CD8-positive, alpha-beta memory T cell (primary cell): ENCODE results near the gene SERPINA9. TPM values are rescaled to one million over a fixed set of nuclear protein-coding genes. Genes with fewer than 3 reads are reported as not detected.
"Not testable (repeated sequence)": the region's sequence is repeated elsewhere in the genome, so short reads cannot be mapped to it uniquely, and the experiment has no call there.

ENCODE experiments used
- CTCF ChIA-PET: fragments of 350-600 bp; sonication (Branson Sonifier 250); formaldehyde crosslinking; loops from one replicate; lab custom pipeline; 2021; ENCODE audit warnings: antibody characterized with exemption; lab: Charles Lee
- POLR2A ChIA-PET: fragments of 350-600 bp; sonication (Branson Sonifier 250); formaldehyde crosslinking; loops from one replicate; lab custom pipeline; 2021; ENCODE audit warnings: antibody characterized with exemption; lab: Charles Lee
- DNase-seq, 5 donors: peaks; one replicate each; pipeline versions ENCODE4 v3.0.0 to v3.0.0-alpha.2; 2020 to 2022; ENCODE audit warnings: mixed read lengths in 1 of 5
- H3K27ac ChIP-seq: one replicate; pipeline ENCODE4 v1.7.0; 2013; ENCODE audit warnings: low read depth, mild to moderate bottlenecking, low read length, moderate library complexity
- H3K27me3 ChIP-seq: 2 replicates; pipeline ENCODE4 v1.7.0; 2013; ENCODE audit warnings: low read length, mild to moderate bottlenecking; ENCODE audit not compliant: insufficient read depth, poor library complexity, severe bottlenecking
- H3K36me3 ChIP-seq: 2 replicates; pipeline ENCODE4 v1.7.0; 2013; ENCODE audit warnings: mild to moderate bottlenecking, low read length, moderate library complexity; ENCODE audit not compliant: insufficient read depth
- H3K4me1 ChIP-seq: 2 replicates; pipeline ENCODE4 v1.7.0; 2013; ENCODE audit warnings: mild to moderate bottlenecking, low read length, moderate library complexity; ENCODE audit not compliant: insufficient read depth
- H3K4me3 ChIP-seq: 2 replicates; pipeline ENCODE4 v1.7.0; 2013; ENCODE audit warnings: mild to moderate bottlenecking, low read length
- H3K9me3 ChIP-seq: 2 replicates; pipeline ENCODE4 v1.7.0; 2013; ENCODE audit warnings: mild to moderate bottlenecking, low read length
- H3K27ac Mint-ChIP-seq, 8 donors: one replicate each; pipeline ENCODE4 v1.8.0; 2020 to 2021; ENCODE audit warnings: mixed read lengths in 8 of 8, mild to moderate bottlenecking in 6 of 8, inconsistent platforms in 3 of 8, moderate library complexity in 3 of 8
- H3K27me3 Mint-ChIP-seq, 2 donors: one replicate each; pipeline ENCODE4 v1.8.0; 2020 to 2021; ENCODE audit warnings: mixed read lengths in 2 of 2, mild to moderate bottlenecking in 1 of 2, moderate library complexity in 1 of 2
- H3K36me3 Mint-ChIP-seq, 3 donors: one replicate each; pipeline ENCODE4 v1.8.0; 2020 to 2021; ENCODE audit warnings: mixed read lengths in 3 of 3, inconsistent platforms in 1 of 3, mild to moderate bottlenecking in 1 of 3
- H3K4me1 Mint-ChIP-seq, 3 donors: one replicate each; pipeline ENCODE4 v1.8.0; 2020 to 2021; ENCODE audit warnings: mixed read lengths in 3 of 3, inconsistent platforms in 1 of 3, mild to moderate bottlenecking in 1 of 3
- H3K4me3 Mint-ChIP-seq, 7 donors: one replicate each; pipeline ENCODE4 v1.8.0; 2020 to 2021; ENCODE audit warnings: mixed read lengths in 7 of 7, mild to moderate bottlenecking in 6 of 7, moderate library complexity in 4 of 7, inconsistent platforms in 2 of 7
- H3K9me3 Mint-ChIP-seq, 5 donors: one replicate each; pipeline ENCODE4 v1.8.0; 2020 to 2022; ENCODE audit warnings: mixed read lengths in 5 of 5, mild to moderate bottlenecking in 3 of 5, moderate library complexity in 2 of 5, inconsistent platforms in 1 of 5
- polyA plus RNA-seq: library from polyadenylated mRNA; unstranded; fragments of 300-500 nt; fragmentation: Illumina TruSeq; gene quantifications from one replicate; pipeline ENCODE4 v1.2.3, GENCODE V29; 2021
- total RNA-seq, 2 experiments: library from RNA; stranded (reverse); gene quantifications; one replicate each; pipeline ENCODE4 v1.2.3, GENCODE V29; 2021

Gene SERPINA9
- total and polyA plus RNA-seq, 3 experiments from 2014 or later, result not detected

DNA sequence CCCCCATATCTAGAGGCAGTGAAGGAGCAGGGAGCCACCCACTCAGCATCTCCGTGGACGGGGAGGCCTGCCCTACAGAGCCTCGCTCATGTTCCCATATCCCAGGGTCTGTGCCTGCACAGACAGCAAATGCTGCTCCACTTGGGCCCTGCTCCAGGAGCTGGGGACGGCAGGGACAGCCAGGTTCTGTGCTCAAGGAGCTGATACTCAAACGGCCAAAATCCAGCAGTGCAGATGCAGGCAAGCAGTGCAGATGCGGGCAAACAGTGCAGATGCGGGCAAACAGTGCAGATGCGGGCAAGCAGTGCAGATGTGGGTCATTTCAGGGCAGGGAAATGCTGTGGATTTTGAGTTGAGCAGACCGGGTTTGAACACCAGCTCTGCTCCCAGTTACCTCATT lies 39.4 kb upstream of the SERPINA9 start:
- no peak overlapping the region for H3K4me3 ChIP-seq
- H3K36me3 ChIP-seq, result no peaks in the 10 kb centered on the region
- H3K4me3 Mint-ChIP-seq, result no peak overlapping the region
- no peak overlapping the region for H3K27ac Mint-ChIP-seq
- H3K27ac ChIP-seq, result no peak overlapping the region
- no peaks in the 10 kb centered on the region for H3K27me3 ChIP-seq
- H3K36me3 Mint-ChIP-seq, result no peaks in the 10 kb centered on the region
- no peaks in the 10 kb centered on the region for H3K9me3 ChIP-seq
- peaks cover 7 to 18% of the 10 kb centered on the region in 2 donors for H3K27me3 Mint-ChIP-seq
- DNase-seq, result no peak
- H3K9me3 Mint-ChIP-seq, result peaks cover 0 to 8% (median 0%) of the 10 kb centered on the region in 5 donors
- ChIA-PET CTCF (no interaction called here), POLR2A (no interaction called here)
- H3K4me1 ChIP-seq, result no peaks in the 10 kb centered on the region
- no peaks in the 10 kb centered on the region for H3K4me1 Mint-ChIP-seq

DNA sequence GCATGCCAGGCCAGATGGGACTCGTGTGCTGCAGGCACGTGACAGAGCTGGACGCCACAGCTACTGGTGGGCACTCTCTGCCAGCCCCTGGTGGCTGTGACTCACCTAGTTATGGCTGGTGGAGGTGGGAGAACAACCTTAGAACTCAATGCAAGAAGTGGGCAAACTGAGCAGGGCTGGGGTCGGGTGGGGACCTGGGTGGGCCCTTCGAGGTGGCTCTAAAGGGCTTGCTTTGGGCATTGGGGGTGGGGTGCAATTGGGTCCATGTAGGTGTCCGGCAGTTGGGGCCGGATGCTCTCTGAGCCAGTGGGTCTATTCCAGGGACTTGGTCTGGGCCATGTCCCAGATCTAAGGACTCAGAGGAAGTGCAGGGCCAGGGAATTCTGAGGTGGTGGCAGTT lies 38.4 kb upstream of the SERPINA9 start:
- peaks cover 0 to 4% (median 0%) of the 10 kb centered on the region in 5 donors for H3K9me3 Mint-ChIP-seq

DNA sequence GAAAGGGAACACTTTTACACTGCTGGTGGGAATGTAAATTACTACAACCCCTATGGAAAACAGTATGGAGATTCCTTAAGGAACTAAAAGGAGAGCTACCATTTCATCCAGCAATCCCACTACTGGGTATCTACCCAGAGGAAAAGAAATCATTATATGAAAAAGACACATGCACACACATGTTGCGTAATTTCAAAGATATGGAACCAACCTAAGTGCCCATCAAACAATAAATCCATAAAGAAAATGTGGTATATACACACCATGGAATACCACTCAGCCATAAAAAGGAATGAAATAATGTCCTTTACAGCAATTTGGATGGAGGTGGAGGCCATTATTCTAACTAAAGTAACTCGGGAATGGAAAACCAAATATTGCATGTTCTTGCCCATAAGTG lies 34.5 kb upstream of the SERPINA9 start:
- H3K4me3 ChIP-seq, H3K9me3 ChIP-seq, DNase-seq, H3K4me1 ChIP-seq, H3K27ac ChIP-seq, CTCF ChIA-PET, H3K27ac Mint-ChIP-seq, H3K9me3 Mint-ChIP-seq, H3K36me3 ChIP-seq, H3K4me3 Mint-ChIP-seq, H3K36me3 Mint-ChIP-seq, POLR2A ChIA-PET, H3K27me3 ChIP-seq, H3K4me1 Mint-ChIP-seq: not testable (repeated sequence)
- H3K27me3 Mint-ChIP-seq, result peaks cover 14 to 21% of the 10 kb centered on the region in 2 donors

More for the DNA sequence above, 38.4 kb upstream of the SERPINA9 start:
- Mint-ChIP-seq H3K4me1 (no peaks in the 10 kb centered on the region), H3K36me3 (no peaks in the 10 kb centered on the region), H3K27me3 (peaks cover 8 to 18% of the 10 kb centered on the region in 2 donors), H3K4me3 (no peak overlapping the region), H3K27ac (no peak overlapping the region)
- Histone ChIP-seq H3K9me3 (no peaks in the 10 kb centered on the region), H3K36me3 (no peaks in the 10 kb centered on the region), H3K27ac (no peak overlapping the region), H3K4me1 (no peaks in the 10 kb centered on the region), H3K4me3 (no peak overlapping the region), H3K27me3 (no peaks in the 10 kb centered on the region)
- DNase-seq, result no peak
- ChIA-PET CTCF (no interaction called here), POLR2A (no interaction called here)

DNA sequence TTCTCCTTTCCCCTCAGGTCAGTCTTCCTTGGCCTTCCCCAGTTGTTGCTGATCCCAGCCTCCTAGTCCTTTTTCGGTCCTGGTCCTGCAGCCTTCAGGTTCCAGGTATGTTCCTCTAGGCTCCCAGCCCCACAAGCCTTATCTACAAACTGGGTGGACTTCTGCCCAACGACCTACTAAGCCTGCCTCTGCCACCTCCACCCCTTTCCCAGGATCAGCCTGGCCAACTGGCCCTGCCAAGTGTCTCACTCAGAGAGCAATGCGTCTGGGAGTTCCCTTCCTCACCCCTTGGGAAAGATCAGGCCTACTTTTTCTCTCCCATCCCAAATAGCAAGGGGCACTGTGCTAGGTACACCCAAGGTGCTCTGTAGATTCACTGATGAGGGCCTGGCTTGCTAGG lies 33.4 kb upstream of the SERPINA9 start, which contains the start of gene SERPINA12:
Gene SERPINA12, minus strand, starts transcription at position 114 of the 400 bp plus-strand sequence. CDS start 11,072 bp downstream, outside the sequence.
- DNase-seq, result no peak
- Mint-ChIP-seq H3K4me1 (no peaks in the 10 kb centered on the region), H3K9me3 (no peaks in the 10 kb centered on the region), H3K27ac (no peak within 1 kb of the TSS), H3K4me3 (no peak within 1 kb of the TSS), H3K36me3 (no peaks in the 10 kb centered on the region), H3K27me3 (peaks cover 7 to 19% of the 10 kb centered on the region in 2 donors)
- CTCF ChIA-PET, result no interaction called here
- Histone ChIP-seq H3K4me1 (no peaks in the 10 kb centered on the region), H3K4me3 (no peak within 1 kb of the TSS), H3K27ac (no peak within 1 kb of the TSS), H3K36me3 (no peaks in the 10 kb centered on the region), H3K9me3 (no peaks in the 10 kb centered on the region), H3K27me3 (no peaks in the 10 kb centered on the region)
- POLR2A ChIA-PET, result no interaction called here

DNA sequence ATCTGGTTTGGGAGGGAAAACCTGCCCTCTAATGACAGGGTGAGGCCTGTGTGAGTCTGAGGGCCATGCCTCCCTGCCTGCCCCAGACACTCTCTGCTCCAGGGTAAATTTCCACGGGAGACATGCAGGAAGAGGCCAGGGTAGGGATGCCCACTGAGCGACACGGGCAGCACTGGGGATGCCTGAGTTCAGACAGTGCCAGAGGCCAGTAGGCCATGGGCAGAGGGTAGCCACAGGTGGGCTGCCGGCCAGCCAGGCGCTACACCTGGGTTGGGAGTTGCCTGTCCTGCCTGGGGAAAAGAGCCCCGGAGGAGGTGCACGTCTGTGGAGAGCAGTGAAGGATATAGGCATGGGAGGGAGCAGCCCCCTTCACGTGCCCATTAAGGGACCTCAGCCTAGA lies 29.6 kb upstream of the SERPINA9 start:
- Mint-ChIP-seq H3K27me3 (peaks cover 11 to 24% of the 10 kb centered on the region in 2 donors), H3K4me3 (no peak overlapping the region), H3K36me3 (no peaks in the 10 kb centered on the region), H3K4me1 (no peaks in the 10 kb centered on the region), H3K27ac (no peak overlapping the region), H3K9me3 (no peaks in the 10 kb centered on the region)
- no peak for DNase-seq
- Histone ChIP-seq H3K27me3 (no peaks in the 10 kb centered on the region), H3K9me3 (no peaks in the 10 kb centered on the region), H3K36me3 (no peaks in the 10 kb centered on the region), H3K4me1 (no peaks in the 10 kb centered on the region), H3K4me3 (no peak overlapping the region), H3K27ac (no peak overlapping the region)
- CTCF ChIA-PET, result no interaction called here
- POLR2A ChIA-PET, result no interaction called here

DNA sequence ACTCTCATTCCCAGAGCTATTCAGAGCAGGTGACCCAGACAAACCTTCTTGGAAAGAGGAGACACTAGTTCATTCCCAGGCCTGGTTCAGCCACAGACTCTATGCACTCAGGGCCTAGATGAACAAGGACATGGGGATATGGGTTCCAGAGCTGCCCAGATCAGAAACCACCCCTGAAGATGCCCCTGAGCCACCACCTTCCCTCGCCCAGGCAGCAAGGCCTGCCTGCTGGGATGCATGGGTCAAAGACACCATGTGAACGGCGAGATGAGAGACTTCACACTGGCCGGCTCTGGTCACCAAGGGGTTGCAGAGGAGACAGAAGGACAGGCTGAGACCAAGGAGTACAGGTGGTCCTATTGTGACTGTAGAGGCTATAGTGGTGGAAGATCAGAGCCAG lies 29.2 kb upstream of the SERPINA9 start:
- H3K4me3 ChIP-seq, result no peak overlapping the region
- no peaks in the 10 kb centered on the region for H3K9me3 ChIP-seq
- no peak overlapping the region for H3K4me3 Mint-ChIP-seq
- H3K4me1 Mint-ChIP-seq, result no peaks in the 10 kb centered on the region
- H3K27ac ChIP-seq, result no peak overlapping the region
- no peaks in the 10 kb centered on the region for H3K36me3 Mint-ChIP-seq
- ChIA-PET CTCF (no interaction called here), POLR2A (no interaction called here)
- no peaks in the 10 kb centered on the region for H3K9me3 Mint-ChIP-seq
- no peaks in the 10 kb centered on the region for H3K27me3 ChIP-seq
- H3K27ac Mint-ChIP-seq, result no peak overlapping the region
- no peaks in the 10 kb centered on the region for H3K4me1 ChIP-seq
- DNase-seq, result no peak
- peaks cover 11 to 26% of the 10 kb centered on the region in 2 donors for H3K27me3 Mint-ChIP-seq
- H3K36me3 ChIP-seq, result no peaks in the 10 kb centered on the region

DNA sequence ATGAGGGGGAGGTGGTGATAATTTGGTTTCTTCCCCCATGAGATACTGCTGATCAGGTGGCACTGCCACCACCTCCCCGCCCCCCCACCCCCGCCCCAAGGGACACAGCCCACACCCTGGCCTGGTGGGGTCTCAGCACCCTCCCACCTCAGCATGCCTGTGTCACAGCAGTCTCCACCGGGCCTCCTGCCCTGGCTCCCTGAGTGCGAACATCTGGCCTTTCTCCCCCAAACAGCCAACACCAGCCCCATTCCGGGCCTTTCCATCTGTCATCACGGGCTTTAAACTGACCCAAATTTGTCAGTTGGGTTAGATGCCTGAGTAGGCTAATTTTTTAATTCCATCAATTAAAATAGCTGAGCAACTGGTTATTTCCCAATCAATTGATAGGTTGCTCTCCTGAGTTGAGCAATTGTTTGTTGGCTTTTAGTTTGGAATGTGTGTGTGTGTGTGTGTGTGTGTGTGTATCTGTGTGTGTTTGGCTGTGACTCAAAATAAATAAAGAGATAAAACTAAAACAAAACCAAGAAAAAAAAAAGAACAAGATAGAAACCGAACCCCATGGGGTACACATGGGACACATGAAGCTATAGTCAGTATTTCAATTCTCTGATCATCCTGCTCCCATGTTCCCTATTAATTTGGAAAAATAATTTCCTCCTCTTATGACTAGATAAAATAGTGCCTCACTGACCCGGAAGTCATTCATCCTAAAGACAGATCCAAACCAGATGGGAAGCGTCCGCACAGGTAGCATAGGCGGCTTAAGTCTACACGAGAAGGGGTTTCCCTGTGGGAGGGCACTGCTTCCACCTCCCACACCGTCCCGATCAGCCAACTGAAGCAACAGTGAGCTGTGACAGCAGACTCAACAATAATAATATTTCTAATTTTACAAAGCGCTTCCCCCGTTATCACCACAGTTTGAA lies 25.9 kb upstream of the SERPINA9 start:
- Mint-ChIP-seq H3K27ac (no peak overlapping the region), H3K4me1 (no peaks in the 10 kb centered on the region)

DNA sequence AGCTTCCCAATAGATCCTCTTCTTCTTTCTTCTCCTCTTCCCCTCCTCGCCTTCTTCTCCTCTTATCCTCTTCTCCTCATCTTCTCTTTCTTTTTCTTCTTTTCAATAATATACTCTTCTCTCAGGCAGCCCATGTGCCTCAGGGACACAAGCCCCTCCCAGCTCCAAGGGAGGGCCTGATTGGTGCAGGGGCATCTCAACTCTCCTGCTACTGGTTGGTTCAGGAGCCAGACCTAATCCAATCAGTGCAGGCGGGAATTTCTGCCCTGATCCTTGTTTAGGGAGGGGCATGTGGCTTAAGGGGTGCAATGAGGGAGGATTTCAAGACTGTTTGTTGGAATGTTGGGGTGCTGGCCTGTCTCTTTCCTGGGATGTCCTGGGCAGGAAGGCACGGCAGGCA lies 24.3 kb upstream of the SERPINA9 start:
- Mint-ChIP-seq H3K4me3 (no peak overlapping the region), H3K9me3 (no peaks in the 10 kb centered on the region), H3K27ac (no peak overlapping the region), H3K4me1 (no peaks in the 10 kb centered on the region), H3K27me3 (peaks cover 6 to 42% of the 10 kb centered on the region in 2 donors), H3K36me3 (no peaks in the 10 kb centered on the region)
- Histone ChIP-seq H3K27ac (no peak overlapping the region), H3K36me3 (no peaks in the 10 kb centered on the region), H3K4me1 (no peaks in the 10 kb centered on the region), H3K9me3 (no peaks in the 10 kb centered on the region), H3K4me3 (no peak overlapping the region), H3K27me3 (no peaks in the 10 kb centered on the region)
- no peak for DNase-seq
- POLR2A ChIA-PET, result no interaction called here
- CTCF ChIA-PET, result no interaction called here

More for the DNA sequence above, 25.9 kb upstream of the SERPINA9 start:
- no peak overlapping the region for H3K4me3 ChIP-seq
- H3K4me1 ChIP-seq, result no peaks in the 10 kb centered on the region
- no peaks in the 10 kb centered on the region for H3K27me3 ChIP-seq
- no peaks in the 10 kb centered on the region for H3K36me3 ChIP-seq
- H3K4me3 Mint-ChIP-seq, result peak overlapping the region in 1 of 7 donors; percentile 9
- no peaks in the 10 kb centered on the region for H3K36me3 Mint-ChIP-seq
- no peaks in the 10 kb centered on the region for H3K9me3 Mint-ChIP-seq
- H3K27me3 Mint-ChIP-seq, result peaks cover 10 to 46% of the 10 kb centered on the region in 2 donors
- no peaks in the 10 kb centered on the region for H3K9me3 ChIP-seq
- ChIA-PET POLR2A (no interaction called here), CTCF (no interaction called here)
- no peak overlapping the region for H3K27ac ChIP-seq
- no peak for DNase-seq
